ENCODE measurements around the gene BMX.

GRCh38 chrX:15483891-15484290 lies 16.7 kb upstream of the BMX start:
- TF ChIP-seq, protein P1, sequence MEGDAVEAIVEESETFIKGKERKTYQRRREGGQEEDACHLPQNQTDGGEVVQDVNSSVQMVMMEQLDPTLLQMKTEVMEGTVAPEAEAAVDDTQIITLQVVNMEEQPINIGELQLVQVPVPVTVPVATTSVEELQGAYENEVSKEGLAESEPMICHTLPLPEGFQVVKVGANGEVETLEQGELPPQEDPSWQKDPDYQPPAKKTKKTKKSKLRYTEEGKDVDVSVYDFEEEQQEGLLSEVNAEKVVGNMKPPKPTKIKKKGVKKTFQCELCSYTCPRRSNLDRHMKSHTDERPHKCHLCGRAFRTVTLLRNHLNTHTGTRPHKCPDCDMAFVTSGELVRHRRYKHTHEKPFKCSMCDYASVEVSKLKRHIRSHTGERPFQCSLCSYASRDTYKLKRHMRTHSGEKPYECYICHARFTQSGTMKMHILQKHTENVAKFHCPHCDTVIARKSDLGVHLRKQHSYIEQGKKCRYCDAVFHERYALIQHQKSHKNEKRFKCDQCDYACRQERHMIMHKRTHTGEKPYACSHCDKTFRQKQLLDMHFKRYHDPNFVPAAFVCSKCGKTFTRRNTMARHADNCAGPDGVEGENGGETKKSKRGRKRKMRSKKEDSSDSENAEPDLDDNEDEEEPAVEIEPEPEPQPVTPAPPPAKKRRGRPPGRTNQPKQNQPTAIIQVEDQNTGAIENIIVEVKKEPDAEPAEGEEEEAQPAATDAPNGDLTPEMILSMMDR (IDR thresholded peaks at IDR 0.05): no peak
- TF ChIP-seq EZH2 (IDR thresholded peaks at IDR 0.05; ENCODE audit: borderline replicate concordance, insufficient read depth, low read depth, low read length, poor library complexity, severe bottlenecking): no peak

All from B cell (primary cell).